Panc1 (cell line): ENCODE data around the gene SH2D3C. TPM values are rescaled to one million over a fixed set of nuclear protein-coding genes. Genes with fewer than 3 reads are reported as not detected.

Experiments
- ATAC-seq: fragments of 200-7000 bp; cut with Tn5 transposase; 2 replicates; pipeline ENCODE4 v1.9.1; 2020; ENCODE audit warnings: mild to moderate bottlenecking, moderate library complexity
- BruUV-seq: library from RNA; stranded (reverse); fragments of 400-500 nt; replicated peaks from 2 replicates; lab custom pipeline; 2021; lab: Mats Ljungman, UMichigan
- CTCF ChIA-PET: fragments of 300-600 bp; sonication (Branson Sonifier 250); formaldehyde crosslinking; loops from one replicate; lab custom pipeline; 2022; ENCODE audit warnings: antibody characterized with exemption; lab: Charles Lee
- POLR2A ChIA-PET: fragments of 300-600 bp; sonication (Branson Sonifier 250); formaldehyde crosslinking; loops from one replicate; lab custom pipeline; 2022; ENCODE audit warnings: antibody characterized with exemption; lab: Charles Lee
- DNase-seq: peaks from one replicate; pipeline ENCODE4 v3.0.0-alpha.2; 2010; ENCODE audit warnings: low read depth, low spot score
- H3K27ac ChIP-seq: 2 replicates; pipeline ENCODE4 v1.5.1; 2011; ENCODE audit warnings: mild to moderate bottlenecking, low read length, inconsistent platforms
- H3K27me3 ChIP-seq: fragments of 200-500 bp; sonication (Bioruptor generic); 2 replicates; pipeline ENCODE4 v1.6.0; 2014; ENCODE audit warnings: low read length, inconsistent platforms; ENCODE audit not compliant: control insufficient read depth, insufficient read depth
- H3K36me3 ChIP-seq: fragments of 200-500 bp; sonication (Bioruptor generic); 2 replicates; pipeline ENCODE4 v1.5.1; 2014; ENCODE audit warnings: inconsistent platforms, mild to moderate bottlenecking, low read length, moderate library complexity; ENCODE audit not compliant: control insufficient read depth, insufficient read depth
- H3K4me1 ChIP-seq: 2 replicates; pipeline ENCODE4 v1.5.1; 2011; ENCODE audit warnings: inconsistent platforms, mild to moderate bottlenecking, low read length, moderate library complexity; ENCODE audit not compliant: control insufficient read depth, insufficient read depth
- H3K4me3 ChIP-seq, 2 experiments: 2 replicates each; pipeline ENCODE4 v1.5.1; 2011 to 2012; ENCODE audit warnings: low read depth in 2 of 2, low read length in 2 of 2, mild to moderate bottlenecking in 2 of 2, inconsistent platforms in 1 of 2, moderate library complexity in 1 of 2
- H3K9me3 ChIP-seq: fragments of 200-500 bp; sonication (Bioruptor generic); 2 replicates; pipeline ENCODE4 v1.5.1; 2014; ENCODE audit warnings: low read depth, mild to moderate bottlenecking, inconsistent platforms, low read length, moderate library complexity; ENCODE audit not compliant: control insufficient read depth, insufficient read depth
- CTCF ChIP-seq: fragments of 450-650 bp; IDR thresholded peaks from 2 replicates; pipeline ENCODE4 v1.5.1; 2017; ENCODE audit warnings: mild to moderate bottlenecking
- POLR2AphosphoS5 ChIP-seq: IDR thresholded peaks from 2 replicates; pipeline ENCODE4 v1.6.1; 2012; ENCODE audit warnings: mild to moderate bottlenecking, low read depth, low read length, moderate library complexity
- REST ChIP-seq, 2 experiments: IDR thresholded peaks; 2 replicates each; pipeline ENCODE4 v1.6.1; 2011 to 2012; ENCODE audit warnings: low read depth in 2 of 2, control low read depth in 1 of 2, low read length in 1 of 2, mild to moderate bottlenecking in 1 of 2, moderate library complexity in 1 of 2; ENCODE audit not compliant: insufficient read depth in 1 of 2
- SIN3A ChIP-seq: IDR thresholded peaks from 2 replicates; pipeline ENCODE4 v1.6.1; 2012; ENCODE audit warnings: low read depth, mild to moderate bottlenecking, low read length, moderate library complexity, borderline replicate concordance; ENCODE audit not compliant: insufficient read depth
- TCF7L2 ChIP-seq: IDR thresholded peaks from 2 replicates; pipeline ENCODE4 v1.6.1; 2011; ENCODE audit warnings: mild to moderate bottlenecking, low read depth, low read length, inconsistent platforms
- in situ Hi-C: cut with HindIII; loops from 2 replicates; pipeline ENCODE4 v1.10.0; 2016; ENCODE audit warnings: low sequenced_read_pairs, low pct_unique_long_range_greater_than_20kb
- intact Hi-C: fragments of 100-400 bp; cut with micrococcal nuclease; formaldehyde crosslinking; loops from one replicate; pipeline ENCODE4 v1.10.0; 2022; ENCODE audit not compliant: unreplicated experiment
- total RNA-seq: library from RNA; stranded (reverse); gene quantifications from one replicate; pipeline ENCODE4 v1.2.1, GENCODE V29; 2021; ENCODE audit not compliant: unreplicated experiment

SH2D3C gene
- total RNA-seq, 1 experiment from 2014 or later, result 0.49 TPM

- Histone ChIP-seq H3K4me1 (no peaks in the 10 kb centered on the region), H3K9me3 (no peaks in the 10 kb centered on the region), H3K4me3 (no peak overlapping the region), H3K27ac (no peak overlapping the region), H3K27me3 (no peaks in the 10 kb centered on the region), H3K36me3 (no peaks in the 10 kb centered on the region)
- intact Hi-C loops, result no loop called here
- DNase-seq (no peak), ATAC-seq (no peak)
- TF ChIP-seq SIN3A, result no peak
- TF ChIP-seq TCF7L2, result no peak
- TF ChIP-seq POLR2AphosphoS5, result no peak
- no peak for TF ChIP-seq REST (IDR thresholded peaks at IDR 0.05; ENCODE audit: insufficient read depth in 1 of 2, low read depth in 2 of 2, low read length in 1 of 2)
- no peak for TF ChIP-seq CTCF
- POLR2A ChIA-PET, result interaction anchor here (0.7 kb wide), 1 partner anchor 20 kb away, joined by 6 read pairs; no protein-coding TSS in a partner anchor
- BruUV-seq, result no TSS peak
- CTCF ChIA-PET, result no interaction called here
- in situ Hi-C loops, result no loop called here
These were observed 86.4 kb downstream of the SH2D3C start for GRCh38 chr9:127692071-127692470.

- POLR2A ChIA-PET, result no interaction called here
- no peak for ATAC-seq
- TF ChIP-seq CTCF (no peak), TCF7L2 (no peak), REST (IDR thresholded peaks at IDR 0.05; ENCODE audit: insufficient read depth in 1 of 2, low read depth in 2 of 2, low read length in 1 of 2) (no peak), POLR2AphosphoS5 (no peak), SIN3A (no peak)
- CTCF ChIA-PET, result no interaction called here
- no peaks in the 10 kb centered on the region for H3K9me3 ChIP-seq
- in situ Hi-C loops (no loop called here), intact Hi-C loops (no loop called here)
- no peaks in the 10 kb centered on the region for H3K36me3 ChIP-seq
- no peaks in the 10 kb centered on the region for H3K27me3 ChIP-seq
- no peak overlapping the region for H3K27ac ChIP-seq
- no peaks in the 10 kb centered on the region for H3K4me1 ChIP-seq
- no peak overlapping the region for H3K4me3 ChIP-seq
- DNase-seq, result no peak
- BruUV-seq, result no TSS peak
These were observed 87.7 kb downstream of the SH2D3C start for GRCh38 chr9:127690735-127691134.
